SIG-M5 treated with dmso at 0.1 percent for 504 hours (cell line): ENCODE data around the gene CDH8.

Source experiments
- DNase-seq: peaks from one replicate; lab custom pipeline; 2025; ENCODE audit not compliant: unreplicated experiment; lab: John Stamatoyannopoulos, UW

CDH8 gene, protein sequence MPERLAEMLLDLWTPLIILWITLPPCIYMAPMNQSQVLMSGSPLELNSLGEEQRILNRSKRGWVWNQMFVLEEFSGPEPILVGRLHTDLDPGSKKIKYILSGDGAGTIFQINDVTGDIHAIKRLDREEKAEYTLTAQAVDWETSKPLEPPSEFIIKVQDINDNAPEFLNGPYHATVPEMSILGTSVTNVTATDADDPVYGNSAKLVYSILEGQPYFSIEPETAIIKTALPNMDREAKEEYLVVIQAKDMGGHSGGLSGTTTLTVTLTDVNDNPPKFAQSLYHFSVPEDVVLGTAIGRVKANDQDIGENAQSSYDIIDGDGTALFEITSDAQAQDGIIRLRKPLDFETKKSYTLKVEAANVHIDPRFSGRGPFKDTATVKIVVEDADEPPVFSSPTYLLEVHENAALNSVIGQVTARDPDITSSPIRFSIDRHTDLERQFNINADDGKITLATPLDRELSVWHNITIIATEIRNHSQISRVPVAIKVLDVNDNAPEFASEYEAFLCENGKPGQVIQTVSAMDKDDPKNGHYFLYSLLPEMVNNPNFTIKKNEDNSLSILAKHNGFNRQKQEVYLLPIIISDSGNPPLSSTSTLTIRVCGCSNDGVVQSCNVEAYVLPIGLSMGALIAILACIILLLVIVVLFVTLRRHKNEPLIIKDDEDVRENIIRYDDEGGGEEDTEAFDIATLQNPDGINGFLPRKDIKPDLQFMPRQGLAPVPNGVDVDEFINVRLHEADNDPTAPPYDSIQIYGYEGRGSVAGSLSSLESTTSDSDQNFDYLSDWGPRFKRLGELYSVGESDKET

DNA sequence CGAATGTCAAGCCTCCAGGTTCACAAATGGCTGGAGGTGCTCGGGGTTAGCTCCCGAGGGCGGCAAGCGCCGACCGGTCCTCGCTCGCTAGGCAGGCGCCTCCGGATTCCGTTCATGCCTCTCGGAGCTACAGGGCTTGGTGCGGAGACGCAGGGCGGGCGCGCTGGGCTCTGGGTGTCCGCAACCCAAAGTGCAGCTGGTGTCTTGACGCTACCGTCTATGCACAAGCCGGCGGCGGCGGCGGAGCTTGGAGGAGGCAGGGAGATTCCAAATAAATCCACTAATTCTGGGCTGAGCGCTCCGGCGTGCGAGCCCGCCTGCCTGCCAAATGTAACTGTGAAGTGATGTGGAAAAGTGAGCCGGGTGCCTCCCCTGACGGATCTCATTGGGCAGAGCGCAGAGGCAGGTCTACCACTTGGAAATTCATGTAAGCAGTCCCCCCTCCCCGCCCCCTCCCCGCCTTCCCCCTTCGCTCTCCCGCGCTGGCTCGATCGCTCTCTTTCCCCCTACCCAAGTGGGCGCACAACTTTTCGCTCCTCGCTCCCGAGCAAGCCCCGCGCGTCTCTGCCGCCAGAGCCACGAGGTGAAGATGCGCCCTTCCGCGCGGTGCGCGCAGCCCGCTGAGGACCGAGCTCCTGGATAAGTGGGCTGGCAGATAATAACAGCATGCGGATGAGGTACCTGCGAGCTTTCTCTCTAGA is at the start of gene CDH8:
Gene CDH8, minus strand, starts transcription at position 338 of the 701 bp plus-strand sequence. CDS start 15,035 bp downstream, outside the sequence.
- no peak for DNase-seq

DNA sequence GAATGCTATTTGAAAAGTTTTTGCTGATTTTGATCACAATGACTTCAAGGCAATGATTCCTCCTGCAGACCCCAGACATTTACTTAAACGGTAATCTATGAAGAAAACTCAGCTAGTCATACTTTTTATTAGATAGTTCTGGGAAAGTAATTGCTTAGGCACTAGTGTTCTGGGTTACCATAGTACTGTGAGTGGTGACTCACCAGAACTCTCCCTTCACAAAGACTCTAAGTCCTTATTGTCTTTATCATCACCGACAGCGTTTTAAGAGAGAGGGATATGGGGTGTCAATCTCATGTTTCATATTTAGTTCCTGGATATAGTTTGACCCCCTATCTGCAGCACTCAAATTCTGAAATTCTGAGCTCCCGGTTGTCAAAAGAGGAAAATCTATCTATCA is 43.0 kb upstream of the CDH8 start:
- DNase-seq: no peak

DNA sequence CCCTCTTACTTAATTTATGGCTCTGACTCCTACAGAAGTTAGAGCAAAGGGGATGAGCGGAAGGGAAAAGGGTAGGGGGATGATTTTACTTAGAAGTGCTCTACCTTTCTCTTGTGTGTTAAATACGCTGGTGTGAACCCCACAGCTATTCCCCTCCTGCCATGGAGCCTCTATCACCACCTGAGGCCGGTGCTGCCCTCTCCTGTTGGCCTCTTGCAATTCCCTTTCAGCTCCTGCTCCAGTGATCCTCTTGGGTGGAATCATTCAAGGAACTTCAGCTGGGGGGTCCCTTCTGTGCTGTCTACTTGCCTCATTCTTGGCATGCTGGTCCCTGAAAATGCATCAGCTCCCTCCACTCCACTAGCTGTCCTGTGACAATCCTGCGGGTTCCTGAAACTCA is 41.8 kb upstream of the CDH8 start:
- no peak for DNase-seq

DNA sequence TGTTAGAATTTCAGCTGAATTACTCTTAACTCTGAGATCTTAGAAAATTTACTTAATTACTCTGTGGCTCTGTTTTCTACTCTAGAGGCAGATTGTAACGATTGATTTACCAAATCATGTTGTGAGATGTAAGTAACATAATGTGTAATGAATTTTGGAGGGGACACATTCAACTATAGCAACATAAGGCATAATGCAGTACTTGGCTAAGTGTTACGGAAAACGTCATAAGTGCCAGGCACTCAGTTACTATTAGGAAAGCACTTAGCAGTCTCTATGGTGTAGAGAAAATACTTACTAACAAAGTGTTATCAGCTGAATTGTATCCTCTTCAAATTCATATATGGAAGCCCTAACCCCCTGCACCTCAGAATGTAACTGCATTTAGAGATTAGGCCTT is 40.6 kb upstream of the CDH8 start:
- no peak for DNase-seq

DNA sequence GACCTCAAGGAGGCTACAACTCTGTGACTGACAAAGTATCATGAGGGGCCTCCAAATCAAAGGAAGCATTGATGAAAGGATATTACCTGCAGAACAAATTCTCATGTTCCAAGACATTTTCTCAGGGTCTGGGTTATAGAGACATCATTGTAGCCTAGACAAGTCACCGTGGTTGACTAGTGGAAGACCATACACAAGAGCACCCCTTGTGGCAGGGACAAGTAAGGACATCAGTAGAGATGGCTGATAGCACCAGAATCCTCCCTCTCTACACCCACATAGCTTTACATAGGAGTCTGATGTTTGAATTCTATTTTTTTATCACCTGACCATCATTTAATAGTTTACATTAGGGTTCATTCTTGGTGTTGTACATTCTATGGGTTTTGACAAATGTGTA is 32.5 kb upstream of the CDH8 start:
- DNase-seq: no peak

DNA sequence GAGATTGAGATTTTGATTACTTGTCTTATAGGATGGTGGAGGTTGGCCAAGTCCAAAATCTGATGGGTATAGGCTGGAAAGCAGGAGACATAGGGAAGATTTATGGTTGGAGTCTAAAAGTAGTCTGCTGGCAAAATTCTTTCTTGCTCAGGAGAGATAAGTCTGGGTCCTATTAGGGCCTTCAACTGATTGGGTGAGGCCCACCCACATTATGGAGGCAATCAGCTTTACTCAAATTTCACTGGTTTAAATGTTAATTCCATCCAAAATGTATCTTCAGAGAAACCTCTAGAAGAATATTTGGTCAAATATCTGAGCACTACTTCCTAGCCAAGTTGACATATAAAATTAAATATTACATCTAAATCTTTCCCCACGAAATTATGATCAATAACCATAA is 31.7 kb upstream of the CDH8 start:
- DNase-seq: no peak

DNA sequence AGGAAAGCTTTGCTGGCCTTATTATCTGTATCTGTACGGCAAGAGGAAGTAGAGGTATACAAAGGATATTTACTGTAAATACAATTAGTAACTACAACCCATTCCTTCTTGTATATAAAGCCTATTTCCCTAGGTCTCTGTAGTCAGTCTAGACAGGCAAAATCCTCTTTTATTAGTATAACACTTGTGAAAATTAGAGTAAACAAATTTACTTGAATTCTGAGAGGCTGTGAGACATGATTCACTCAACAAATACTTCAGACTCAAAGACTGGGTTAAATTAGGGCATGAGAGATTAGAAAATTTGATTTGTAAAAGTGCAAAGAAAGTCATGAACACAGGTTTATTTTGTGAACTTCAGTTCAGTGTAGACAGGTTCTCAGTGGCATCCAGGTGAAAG is 30.9 kb upstream of the CDH8 start:
- no peak for DNase-seq

DNA sequence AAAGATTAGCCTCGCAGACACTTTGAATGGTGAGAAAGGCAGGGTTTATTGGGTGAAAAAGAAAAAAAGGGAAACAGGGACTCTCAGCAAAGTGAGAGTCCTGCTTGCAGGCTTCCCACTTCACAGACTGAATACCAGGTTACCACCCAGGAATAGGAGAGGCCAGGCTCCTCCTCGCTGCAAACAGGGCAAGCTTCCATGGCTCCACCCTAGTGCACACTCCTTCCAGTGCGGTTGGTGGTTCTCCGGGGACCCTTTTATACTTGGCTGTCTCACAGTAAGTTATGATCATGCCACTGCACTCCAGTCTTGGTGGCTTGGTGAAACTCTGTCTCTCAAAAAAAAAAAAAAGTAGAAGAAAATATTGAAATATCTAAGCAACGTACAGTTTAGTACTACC is 30.5 kb upstream of the CDH8 start:
- DNase-seq: no peak

DNA sequence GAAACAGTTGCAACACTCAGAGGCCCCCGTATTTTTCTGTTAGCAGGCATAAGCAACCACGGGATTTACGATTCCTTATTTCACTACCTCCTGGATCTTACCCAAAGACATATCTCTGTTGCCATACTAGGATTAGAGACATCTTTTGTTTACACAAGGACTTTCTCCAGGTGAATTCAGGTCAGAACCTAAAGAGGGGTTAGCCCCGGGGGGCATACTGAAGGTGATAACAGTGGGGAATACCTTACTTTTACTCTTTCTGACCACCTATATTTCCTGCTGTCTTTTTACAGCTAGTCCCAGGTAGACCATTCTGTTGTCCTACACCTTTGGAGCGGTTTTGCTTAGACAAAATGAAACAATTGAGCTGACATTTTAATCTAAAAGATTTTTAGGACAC is 27.9 kb upstream of the CDH8 start:
- DNase-seq: no peak

DNA sequence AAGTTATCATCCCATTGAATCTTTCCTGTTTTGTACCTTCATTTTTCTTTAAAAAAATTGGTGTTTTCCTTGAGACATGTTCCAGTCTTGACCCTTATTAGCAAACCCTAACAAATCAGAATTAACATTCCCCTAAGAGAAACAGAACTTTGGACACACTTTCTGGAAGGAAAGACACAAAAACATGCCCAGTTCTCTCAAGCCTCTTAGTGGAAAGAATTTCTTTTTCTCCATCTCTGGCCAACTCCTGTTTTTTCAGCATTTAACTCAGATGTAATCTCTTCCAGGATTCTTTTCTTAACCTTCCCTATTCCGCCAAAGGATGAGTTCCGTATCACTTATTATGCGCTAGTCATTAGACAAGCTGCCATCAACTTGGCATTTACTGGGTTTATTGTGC is 23.9 kb upstream of the CDH8 start:
- no peak for DNase-seq

DNA sequence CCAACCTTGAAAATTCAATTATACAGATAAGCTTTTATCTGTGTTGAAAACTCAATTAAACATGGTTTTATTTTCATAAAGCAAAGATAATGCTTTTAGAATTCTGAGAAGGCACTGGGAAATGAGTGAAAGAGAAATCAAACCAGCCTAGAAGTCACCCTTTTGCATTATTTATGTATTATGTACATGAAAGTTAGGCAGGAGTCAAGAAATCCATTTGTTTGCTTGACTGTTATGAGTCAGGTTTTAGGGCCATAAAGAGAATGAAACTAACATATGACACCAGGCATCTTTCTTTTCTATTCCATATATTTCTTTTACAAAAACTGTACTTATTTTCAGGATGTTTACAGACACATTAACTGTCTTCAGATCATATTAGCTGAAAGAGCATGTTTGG is 23.3 kb upstream of the CDH8 start:
- DNase-seq: no peak

DNA sequence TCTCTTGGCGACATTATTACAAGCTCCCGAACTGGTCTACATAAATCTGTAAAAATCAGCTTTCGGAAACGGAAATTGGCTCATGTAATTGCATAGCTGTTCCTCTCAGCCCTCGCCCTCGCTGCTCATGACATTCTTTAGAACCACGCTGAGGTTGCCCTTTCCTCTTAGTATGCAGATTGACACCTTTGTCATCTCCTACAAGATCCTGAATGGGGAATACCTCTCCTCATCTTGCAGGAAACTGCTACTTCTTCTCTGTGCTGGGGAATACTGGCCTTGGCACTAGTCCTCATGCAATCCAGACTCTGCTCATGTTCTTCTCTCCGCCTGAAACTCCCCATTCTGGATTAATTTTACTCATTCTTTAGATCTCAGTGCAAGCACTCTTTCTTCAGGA is 22.2 kb upstream of the CDH8 start:
- no peak for DNase-seq

DNA sequence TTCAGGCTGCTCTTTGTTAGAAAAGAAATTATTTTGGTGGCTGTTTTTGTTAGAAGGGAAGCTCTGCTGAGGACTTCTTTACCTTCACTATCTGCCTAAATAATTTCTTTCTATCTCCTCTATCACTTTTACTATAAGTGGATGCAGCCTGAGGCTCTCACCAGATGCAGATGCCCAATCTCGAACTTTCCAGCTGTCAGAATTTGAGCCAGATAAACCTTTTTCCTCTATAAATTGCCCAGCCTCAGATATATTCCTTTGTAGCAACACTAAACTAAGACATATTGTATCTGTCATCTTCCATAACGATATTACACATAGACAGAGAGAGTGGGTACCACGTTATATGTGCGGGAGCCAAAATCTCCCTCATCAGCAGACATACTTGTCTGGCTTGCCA is 15.7 kb upstream of the CDH8 start:
- no peak for DNase-seq

DNA sequence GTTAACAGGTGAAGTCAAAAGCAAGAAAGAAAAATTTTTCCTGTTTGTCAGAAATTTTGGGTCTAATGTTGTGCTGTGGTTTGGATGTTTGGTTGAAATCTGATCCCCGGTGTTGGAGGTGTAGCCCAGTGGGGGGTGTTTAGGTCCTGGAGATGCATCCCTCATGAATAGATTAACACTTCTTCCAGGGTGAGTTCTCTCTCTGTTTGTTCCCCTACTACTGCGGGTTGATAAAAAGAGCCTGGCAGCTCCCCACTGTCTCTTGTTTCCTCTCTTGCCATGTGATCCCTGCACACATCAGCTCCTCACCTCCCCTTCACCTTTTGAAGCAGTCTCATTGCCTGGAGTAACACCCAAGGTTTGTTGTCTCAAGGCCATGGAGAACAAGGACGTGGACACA is 14.6 kb upstream of the CDH8 start:
- DNase-seq: no peak

DNA sequence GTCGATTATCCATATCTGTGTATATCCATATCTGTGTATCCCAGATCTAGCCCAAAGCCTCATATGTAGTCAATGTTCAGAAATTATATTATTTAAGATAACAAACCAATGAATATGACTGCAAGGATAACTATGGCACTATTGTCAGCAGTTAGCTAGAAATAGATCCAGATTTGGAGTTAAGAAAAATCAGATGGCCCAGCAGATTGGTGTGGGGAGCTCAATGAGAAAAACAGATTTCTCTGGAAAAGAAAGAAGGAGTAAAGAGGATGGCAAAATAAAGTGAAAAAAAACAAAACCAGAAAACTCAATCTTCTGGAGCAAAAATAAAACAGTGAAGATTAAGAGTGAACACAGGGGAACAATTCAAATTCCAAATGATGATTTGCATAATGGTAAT is 10.6 kb upstream of the CDH8 start:
- no peak for DNase-seq

DNA sequence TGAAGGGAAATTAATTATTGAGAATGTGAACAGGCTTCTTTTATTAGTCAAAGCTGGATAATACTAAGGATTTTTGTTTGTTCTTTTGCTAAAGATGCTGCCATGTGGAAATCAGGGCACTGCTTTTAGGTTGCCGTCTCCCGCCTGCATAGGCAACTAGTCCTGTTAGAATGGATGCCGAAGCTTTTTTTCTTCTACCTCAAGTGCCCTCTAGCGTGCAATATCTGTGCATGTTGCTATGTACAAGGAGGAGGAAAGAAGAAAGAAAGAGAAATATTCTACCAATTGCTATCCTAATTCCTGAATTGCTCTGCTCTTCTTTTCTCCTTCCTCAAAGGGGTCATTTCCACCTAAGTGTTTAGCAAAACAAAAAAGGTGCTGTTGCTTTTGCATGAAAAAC is 5.2 kb upstream of the CDH8 start:
- DNase-seq: peak; percentile 6

DNA sequence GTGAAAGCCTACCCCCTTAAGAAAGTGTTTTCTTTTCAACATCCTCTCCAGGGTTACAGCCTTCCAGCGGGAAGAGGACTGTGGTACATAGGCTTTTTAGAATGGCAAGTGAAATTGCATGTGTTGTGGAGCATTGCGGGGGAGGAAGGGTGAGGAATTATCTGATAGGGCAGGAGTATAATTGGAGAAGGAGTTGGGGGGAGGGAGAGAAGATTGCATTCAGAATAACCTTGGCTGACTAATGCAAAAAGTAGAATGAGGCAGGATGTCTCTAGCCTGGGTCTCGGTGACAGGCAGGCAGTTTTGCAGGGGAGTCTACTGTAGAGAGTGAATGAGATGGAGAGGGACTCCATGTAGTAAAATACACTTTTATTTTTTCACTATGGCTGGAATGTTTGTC is 2.4 kb upstream of the CDH8 start:
- DNase-seq: no peak

DNA sequence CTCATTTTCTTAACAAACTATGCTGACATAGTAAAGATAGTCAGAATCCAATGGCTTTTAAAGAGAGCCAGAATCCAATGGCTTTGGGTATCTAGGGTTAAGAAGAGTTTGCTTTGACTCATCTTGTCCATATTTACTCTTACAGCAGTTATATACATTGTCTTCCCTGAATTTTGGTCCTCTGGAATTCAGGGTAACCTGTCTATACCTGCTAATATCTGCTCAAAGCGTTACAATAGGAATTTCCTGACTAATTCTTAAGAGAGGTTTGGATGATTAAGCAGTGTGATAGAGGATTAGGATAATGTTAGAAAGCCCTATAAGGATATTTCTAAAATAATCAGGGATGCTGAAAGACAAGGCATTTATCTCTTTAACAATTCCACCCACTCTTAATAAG is 2.0 kb upstream of the CDH8 start:
- DNase-seq: no peak

DNA sequence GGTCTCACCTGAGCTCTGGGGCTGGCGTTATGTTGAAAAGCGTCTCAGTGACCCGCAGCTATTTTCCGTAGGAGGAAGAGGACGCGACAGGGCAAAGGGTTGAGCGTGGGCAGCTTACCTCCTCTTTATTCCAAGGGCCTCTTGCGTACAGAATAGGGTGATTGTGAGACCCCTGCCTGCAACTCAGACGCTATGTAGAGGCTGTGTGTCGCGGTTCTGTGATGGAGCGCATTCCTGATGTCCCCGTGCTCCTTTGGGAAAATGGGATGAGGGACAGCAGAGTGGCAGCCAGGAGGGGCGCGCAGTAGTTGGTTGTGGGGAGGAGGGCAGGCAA is 531 bp upstream of the CDH8 start:
- DNase-seq: no peak

DNA sequence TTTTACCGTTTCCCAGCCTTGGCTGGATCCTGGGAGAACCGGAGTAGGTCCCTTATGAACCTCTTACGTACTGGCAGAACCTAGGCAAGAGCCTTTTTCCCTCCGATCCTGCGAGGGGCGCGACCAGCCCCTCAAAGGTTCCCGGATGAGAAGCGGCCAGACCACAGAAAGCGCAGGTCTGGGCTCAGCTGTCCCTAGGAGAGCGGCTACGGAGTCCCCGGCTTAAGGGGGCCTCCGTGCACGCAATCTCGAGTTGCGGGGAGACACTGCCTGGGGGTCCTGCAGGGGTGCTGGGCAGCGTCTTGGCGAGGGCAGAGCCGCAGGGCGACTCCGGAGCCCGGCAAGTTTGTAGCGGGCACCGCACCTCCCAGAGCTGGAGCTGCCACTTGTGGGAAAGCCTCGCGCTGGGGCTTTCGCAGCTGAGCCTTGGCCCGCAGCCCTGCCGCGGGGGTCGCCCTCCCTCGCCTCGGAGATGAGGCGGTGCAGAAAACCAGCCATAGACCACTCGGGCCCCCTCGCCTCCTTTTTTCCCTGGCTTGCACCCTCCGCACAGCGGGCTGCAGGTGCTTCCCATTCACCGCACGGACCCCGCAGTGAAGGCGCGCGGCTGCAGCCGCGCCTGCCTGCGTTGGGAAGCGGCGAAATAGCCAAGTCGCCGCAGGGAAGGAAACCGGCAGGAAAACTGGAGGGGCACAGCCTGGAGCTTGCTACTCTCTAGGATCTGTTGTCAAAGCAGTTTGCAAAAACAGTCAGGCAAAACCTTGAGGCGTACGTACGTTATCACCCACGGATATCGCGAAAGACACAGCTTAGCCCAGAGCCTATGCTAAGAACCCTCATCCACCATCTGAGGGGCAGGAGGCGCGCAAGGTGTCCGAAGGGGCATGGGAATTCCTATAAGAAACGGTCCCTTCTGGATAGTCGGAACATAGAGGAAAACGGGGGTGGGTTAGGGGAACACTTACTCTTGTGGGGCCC is 834 bp downstream of the CDH8 start:
- DNase-seq: no peak
